MCF 10A (cell line): ENCODE results near the gene PLIN5. TPM values are rescaled to one million over a fixed set of nuclear protein-coding genes. Genes with fewer than 3 reads are reported as not detected.

Source experiments
- BruUV-seq: library from RNA; stranded (reverse); fragments of 400-500 nt; replicated peaks from 2 replicates; lab custom pipeline; 2021; lab: Mats Ljungman, UMichigan
- CTCF ChIA-PET: fragments of 300-600 bp; sonication (Branson Sonifier 250); formaldehyde crosslinking; extraction: SDS; loops from one replicate; lab custom pipeline; 2021; ENCODE audit warnings: antibody characterized with exemption, inconsistent platforms; lab: Yijun Ruan, JAX
- POLR2A ChIA-PET: fragments of 300-600, 350-650 bp; sonication (Branson Sonifier 250); formaldehyde crosslinking; extraction: SDS; loops from one replicate; lab custom pipeline; 2020; ENCODE audit warnings: antibody characterized with exemption, inconsistent platforms; lab: Yijun Ruan, JAX
- DNase-seq: peaks from one replicate; pipeline ENCODE4 v3.0.0-alpha.2; 2018; ENCODE audit not compliant: unreplicated experiment
- H3K27ac Mint-ChIP-seq: one replicate; pipeline ENCODE4 v1.8.0; 2022; ENCODE audit warnings: mild to moderate bottlenecking, low read depth, mixed read lengths; ENCODE audit not compliant: unreplicated experiment
- H3K27me3 Mint-ChIP-seq: one replicate; pipeline ENCODE4 v1.8.0; 2022; ENCODE audit warnings: mixed read lengths; ENCODE audit not compliant: insufficient read depth, unreplicated experiment
- H3K36me3 Mint-ChIP-seq: one replicate; pipeline ENCODE4 v1.8.0; 2022; ENCODE audit warnings: mild to moderate bottlenecking, moderate library complexity, mixed read lengths; ENCODE audit not compliant: insufficient read depth, unreplicated experiment
- H3K4me1 Mint-ChIP-seq: one replicate; pipeline ENCODE4 v1.8.0; 2022; ENCODE audit warnings: mixed read lengths; ENCODE audit not compliant: insufficient read depth, unreplicated experiment
- H3K4me3 Mint-ChIP-seq: one replicate; pipeline ENCODE4 v1.8.0; 2022; ENCODE audit warnings: mild to moderate bottlenecking, moderate library complexity, mixed read lengths; ENCODE audit not compliant: unreplicated experiment
- H3K9me3 Mint-ChIP-seq: one replicate; pipeline ENCODE4 v1.8.0; 2022; ENCODE audit warnings: mixed read lengths; ENCODE audit not compliant: unreplicated experiment
- CTCF ChIP-seq: fragments of 200-600 bp; IDR thresholded peaks from one replicate; pipeline ENCODE4 v1.8.0; 2022; ENCODE audit warnings: antibody characterized with exemption, mild to moderate bottlenecking; ENCODE audit not compliant: unreplicated experiment
- intact Hi-C: fragments of 100-400 bp; cut with micrococcal nuclease; formaldehyde crosslinking; loops from 2 replicates; pipeline ENCODE4 v1.14.1; 2022
- total RNA-seq: library from RNA; stranded (reverse); gene quantifications from 2 replicates; pipeline ENCODE4 v1.2.3, GENCODE V29; 2022

Gene PLIN5
- total RNA-seq, 1 experiment from 2014 or later, result not detected

DNA sequence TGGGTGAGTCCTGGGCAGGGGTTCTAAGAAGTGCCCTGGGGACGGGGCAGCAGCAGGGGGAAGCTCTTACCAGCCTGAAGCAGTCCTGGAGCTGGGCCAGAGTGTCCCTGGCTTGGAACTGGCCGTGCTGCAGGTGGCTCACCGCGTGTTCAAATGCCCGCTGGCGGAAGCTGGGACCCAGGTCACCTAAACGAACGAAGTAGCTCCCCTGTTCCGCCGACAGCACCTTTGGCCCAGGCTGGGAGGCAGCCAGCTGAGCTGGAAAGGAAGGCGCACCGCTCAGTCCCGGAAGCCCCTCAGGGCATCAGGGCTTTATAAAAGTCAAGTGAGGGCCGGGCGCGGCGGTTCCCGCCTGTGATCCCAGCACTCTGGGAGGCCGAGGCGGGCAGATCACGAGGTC is 26.3 kb downstream of the PLIN5 start:
- intact Hi-C loops, result no loop called here
- no peak for TF ChIP-seq CTCF
- BruUV-seq, result no TSS peak
- Mint-ChIP-seq H3K27me3 (no peaks in the 10 kb centered on the region), H3K27ac (no peak overlapping the region), H3K4me1 (peaks cover 10% of the 10 kb centered on the region), H3K36me3 (peaks cover 7% of the 10 kb centered on the region), H3K9me3 (no peaks in the 10 kb centered on the region), H3K4me3 (no peak overlapping the region)
- POLR2A ChIA-PET, result interaction anchor here (0.7 to 1.8 kb wide), 2 partner anchors 12 to 37 kb away, joined by 3 read pairs; no protein-coding TSS in a partner anchor
- DNase-seq, result no peak
- CTCF ChIA-PET, result interaction anchor here (1.8 to 2.4 kb wide), 2 partner anchors 13 to 15 kb away, joined by 8 to 9 read pairs; no protein-coding TSS in a partner anchor

- ChIA-PET POLR2A (no interaction called here), CTCF (interaction anchor here (1.8 to 2.4 kb wide), 2 partner anchors 12 to 16 kb away, joined by 8 to 9 read pairs; no protein-coding TSS in a partner anchor)
- intact Hi-C loops, result no loop called here
- no peak for TF ChIP-seq CTCF
- H3K4me3 Mint-ChIP-seq, result no peak overlapping the region
- peaks cover 10% of the 10 kb centered on the region for H3K4me1 Mint-ChIP-seq
- peaks cover 7% of the 10 kb centered on the region for H3K36me3 Mint-ChIP-seq
- no peak for DNase-seq
- H3K9me3 Mint-ChIP-seq, result no peaks in the 10 kb centered on the region
- no TSS peak for BruUV-seq
- H3K27me3 Mint-ChIP-seq, result no peaks in the 10 kb centered on the region
- no peak overlapping the region for H3K27ac Mint-ChIP-seq
Measured at GRCh38 chr19:4507804-4508203, 27.2 kb downstream of the PLIN5 start.

- BruUV-seq, result no TSS peak
- Mint-ChIP-seq H3K4me1 (peaks cover 10% of the 10 kb centered on the region), H3K27me3 (no peaks in the 10 kb centered on the region), H3K36me3 (peaks cover 7% of the 10 kb centered on the region), H3K4me3 (no peak overlapping the region), H3K9me3 (no peaks in the 10 kb centered on the region), H3K27ac (no peak overlapping the region)
- TF ChIP-seq CTCF, result no peak
- DNase-seq, result no peak
- intact Hi-C loops, result no loop called here
- POLR2A ChIA-PET, result interaction anchor here (0.8 kb wide), 1 partner anchor 464 kb away, joined by 4 read pairs; no protein-coding TSS in a partner anchor
- CTCF ChIA-PET, result interaction anchor here (2.4 kb wide), 1 partner anchor 17 kb away, joined by 9 read pairs; no protein-coding TSS in a partner anchor
Measured at GRCh38 chr19:4507150-4507452, 27.9 kb downstream of the PLIN5 start.

GRCh38 chr19:4506449-4507149 is 28.4 kb downstream of the PLIN5 start:
- intact Hi-C loops, result no loop called here
- no peak for TF ChIP-seq CTCF
- Mint-ChIP-seq H3K27me3 (no peaks in the 10 kb centered on the region), H3K4me3 (no peak overlapping the region), H3K9me3 (no peaks in the 10 kb centered on the region), H3K4me1 (peaks cover 10% of the 10 kb centered on the region), H3K27ac (no peak overlapping the region), H3K36me3 (peaks cover 7% of the 10 kb centered on the region)
- CTCF ChIA-PET, result interaction anchor here (0.8 to 2.4 kb wide), 2 partner anchors 17 to 18 kb away, joined by 3 to 9 read pairs; no protein-coding TSS in a partner anchor
- POLR2A ChIA-PET, result interaction anchor here (0.6 to 0.8 kb wide), 2 partner anchors 73 to 465 kb away, joined by 3 to 4 read pairs; no protein-coding TSS in a partner anchor
- BruUV-seq, result no TSS peak
- DNase-seq, result peak; percentile 48
